HepG2 (cell line): Measurements from ENCODE around the gene LAP3. TPM values are rescaled to one million over a fixed set of nuclear protein-coding genes. Genes with fewer than 3 reads are reported as not detected.
A peak's percentile ranks its signal among the peaks of the same experiment; 100 is the strongest.

Experiments used
- CHD4 ChIP-seq: fragments of 200-600 bp; sonication (generic); IDR thresholded peaks from 2 replicates; pipeline ENCODE4 v1.7.0; 2017; ENCODE audit warnings: mild to moderate bottlenecking, low read length, borderline replicate concordance
- FIP1L1 ChIP-seq: fragments of 200-400 bp; formaldehyde crosslinking; IDR thresholded peaks from 2 replicates; pipeline ENCODE4 v1.6.1; 2018; ENCODE audit warnings: low read depth, mild to moderate bottlenecking, low read length, moderate library complexity, borderline replicate concordance; ENCODE audit not compliant: insufficient read depth
- GTF3A ChIP-seq: sonication (generic); formaldehyde crosslinking; conservative IDR thresholded peaks from 2 replicates; pipeline ENCODE4 v1.4.0; 2020; ENCODE audit warnings: mild to moderate bottlenecking, missing genetic modification reagents
- GZF1 ChIP-seq: sonication (generic); formaldehyde crosslinking; IDR thresholded peaks from 2 replicates; pipeline ENCODE4 v1.5.1; 2020; ENCODE audit warnings: mild to moderate bottlenecking, missing genetic modification reagents
- HNF4G ChIP-seq, 2 experiments: sonication (generic) in 1 of 2; formaldehyde crosslinking in 1 of 2; IDR thresholded peaks; 2 replicates each; pipeline versions ENCODE4 v1.4.0 to v1.6.1; 2011 to 2020; ENCODE audit warnings: borderline replicate concordance in 2 of 2, low read depth in 2 of 2, mild to moderate bottlenecking in 2 of 2, low read length in 1 of 2, missing genetic modification reagents in 1 of 2, moderate library complexity in 1 of 2
- KDM3A ChIP-seq: IDR thresholded peaks from 2 replicates; pipeline ENCODE4 v1.6.1; 2018; ENCODE audit warnings: low read depth, missing compliant biosample characterization
- MAX ChIP-seq: IDR thresholded peaks from 2 replicates; pipeline ENCODE4 v1.6.1; 2012; ENCODE audit warnings: inconsistent platforms
- MED8 ChIP-seq: sonication (generic); formaldehyde crosslinking; IDR thresholded peaks from 2 replicates; pipeline ENCODE4 v1.8.1; 2023; ENCODE audit warnings: mild to moderate bottlenecking, missing genetic modification reagents; ENCODE audit not compliant: insufficient replicate concordance
- PBX2 ChIP-seq: IDR thresholded peaks from 2 replicates; pipeline ENCODE4 v1.6.1; 2016; ENCODE audit warnings: control low read depth
- SALL2 ChIP-seq: sonication (generic); formaldehyde crosslinking; IDR thresholded peaks from 2 replicates; pipeline ENCODE4 v1.8.1; 2023; ENCODE audit warnings: mild to moderate bottlenecking, missing genetic modification reagents, inconsistent platforms
- SOX6 ChIP-seq, 2 experiments: fragments of 450-650 bp in 1 of 2; sonication (generic) in 1 of 2; formaldehyde crosslinking in 1 of 2; IDR thresholded peaks; 2 replicates each; pipeline versions ENCODE4 v1.4.0 to v1.6.1; 2017 to 2020; ENCODE audit warnings: antibody characterized with exemption in 1 of 2, mild to moderate bottlenecking in 1 of 2, missing genetic modification reagents in 1 of 2
- ZBTB20 ChIP-seq: sonication (generic); formaldehyde crosslinking; IDR thresholded peaks from 2 replicates; pipeline ENCODE4 v1.8.1; 2023; ENCODE audit warnings: missing genetic modification reagents, low read depth, mild to moderate bottlenecking, borderline replicate concordance
- ZBTB8A ChIP-seq: sonication (generic); formaldehyde crosslinking; IDR thresholded peaks from 2 replicates; pipeline ENCODE4 v1.4.0; 2020; ENCODE audit warnings: mild to moderate bottlenecking, low read depth, missing genetic modification reagents, borderline replicate concordance
- ZKSCAN1 ChIP-seq: fragments of 150-350 bp; IDR thresholded peaks from 2 replicates; pipeline ENCODE4 v1.6.1; 2014; ENCODE audit warnings: low read length
- ZNF274 ChIP-seq: sonication (generic); formaldehyde crosslinking; IDR thresholded peaks from 2 replicates; pipeline ENCODE4 v1.5.1; 2020; ENCODE audit warnings: mild to moderate bottlenecking, missing genetic modification reagents
- ZNF512 ChIP-seq: sonication (generic); formaldehyde crosslinking; IDR thresholded peaks from 2 replicates; pipeline ENCODE4 v1.4.0; 2020; ENCODE audit warnings: mild to moderate bottlenecking, missing genetic modification reagents
- polyA plus RNA-seq, 8 experiments: library from polyadenylated mRNA; depleted of rRNA in 3 of 8; stranded (reverse) in 7 of 8; unstranded in 1 of 8; fragments of >200 nt; fragmentation: Illumina TruSeq in 4 of 8; extraction: Trizol in 4 of 8; gene quantifications; 2 replicates each; pipeline versions ENCODE4 v1.2.1 to v1.2.3, GENCODE V29; 2011 to 2016; ENCODE audit warnings: low read depth in 4 of 8, missing spikeins in 1 of 8, mixed read lengths in 1 of 8; ENCODE audit not compliant: insufficient read depth in 1 of 8
- total RNA-seq, 5 experiments: library from RNA; depleted of rRNA; stranded (reverse); fragments of >200 nt; fragmentation: Illumina TruSeq; extraction: Trizol; gene quantifications; 2 replicates each; pipeline ENCODE4 v1.2.3, GENCODE V29; 2016; ENCODE audit warnings: low read depth in 1 of 5
- TF ChIP-seq, protein P1 (sequence below), 2 experiments: fragments of 450-650 bp in 1 of 2; sonication (generic) in 1 of 2; formaldehyde crosslinking; IDR thresholded peaks; 2 replicates each; pipeline versions ENCODE4 v1.5.0 to v1.8.0; 2020 to 2022; ENCODE audit warnings: mild to moderate bottlenecking in 1 of 2, missing genetic modification reagents in 1 of 2
- TF ChIP-seq, protein P2 (sequence below): sonication (generic); formaldehyde crosslinking; IDR thresholded peaks from 2 replicates; pipeline ENCODE4 v1.4.0; 2020; ENCODE audit warnings: mild to moderate bottlenecking, missing genetic modification reagents, borderline replicate concordance

LAP3 gene
- total and polyA plus RNA-seq, 2 of the 13 experiments (the other 11 are each of a cell fraction or from before 2014, with no cell fraction given): 106 to 125 TPM

- no peak for TF ChIP-seq HNF4G (IDR thresholded peaks at IDR 0.05; ENCODE audit: borderline replicate concordance, low read depth, low read length)
- TF ChIP-seq HNF4G (CRISPR knock-in tag; IDR thresholded peaks at IDR 0.05; ENCODE audit: borderline replicate concordance, low read depth): no peak
- no peak for TF ChIP-seq ZBTB8A (CRISPR knock-in tag)
- TF ChIP-seq KDM3A (CRISPR knock-in tag): no peak
- TF ChIP-seq ZNF274 (CRISPR knock-in tag): 0 out of 2 replicates have a peak, but pooled peaks have one; percentile 64
- TF ChIP-seq, protein P1, sequence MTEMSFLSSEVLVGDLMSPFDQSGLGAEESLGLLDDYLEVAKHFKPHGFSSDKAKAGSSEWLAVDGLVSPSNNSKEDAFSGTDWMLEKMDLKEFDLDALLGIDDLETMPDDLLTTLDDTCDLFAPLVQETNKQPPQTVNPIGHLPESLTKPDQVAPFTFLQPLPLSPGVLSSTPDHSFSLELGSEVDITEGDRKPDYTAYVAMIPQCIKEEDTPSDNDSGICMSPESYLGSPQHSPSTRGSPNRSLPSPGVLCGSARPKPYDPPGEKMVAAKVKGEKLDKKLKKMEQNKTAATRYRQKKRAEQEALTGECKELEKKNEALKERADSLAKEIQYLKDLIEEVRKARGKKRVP (CRISPR knock-in tag; IDR thresholded peaks at IDR 0.05): no peak
- TF ChIP-seq CHD4: no peak
- TF ChIP-seq ZBTB20 (CRISPR knock-in tag): no peak
- no peak for TF ChIP-seq SALL2 (CRISPR knock-in tag)
- TF ChIP-seq MED8 (CRISPR knock-in tag): no peak
- TF ChIP-seq ZNF512 (CRISPR knock-in tag): no peak
- TF ChIP-seq, protein P2, sequence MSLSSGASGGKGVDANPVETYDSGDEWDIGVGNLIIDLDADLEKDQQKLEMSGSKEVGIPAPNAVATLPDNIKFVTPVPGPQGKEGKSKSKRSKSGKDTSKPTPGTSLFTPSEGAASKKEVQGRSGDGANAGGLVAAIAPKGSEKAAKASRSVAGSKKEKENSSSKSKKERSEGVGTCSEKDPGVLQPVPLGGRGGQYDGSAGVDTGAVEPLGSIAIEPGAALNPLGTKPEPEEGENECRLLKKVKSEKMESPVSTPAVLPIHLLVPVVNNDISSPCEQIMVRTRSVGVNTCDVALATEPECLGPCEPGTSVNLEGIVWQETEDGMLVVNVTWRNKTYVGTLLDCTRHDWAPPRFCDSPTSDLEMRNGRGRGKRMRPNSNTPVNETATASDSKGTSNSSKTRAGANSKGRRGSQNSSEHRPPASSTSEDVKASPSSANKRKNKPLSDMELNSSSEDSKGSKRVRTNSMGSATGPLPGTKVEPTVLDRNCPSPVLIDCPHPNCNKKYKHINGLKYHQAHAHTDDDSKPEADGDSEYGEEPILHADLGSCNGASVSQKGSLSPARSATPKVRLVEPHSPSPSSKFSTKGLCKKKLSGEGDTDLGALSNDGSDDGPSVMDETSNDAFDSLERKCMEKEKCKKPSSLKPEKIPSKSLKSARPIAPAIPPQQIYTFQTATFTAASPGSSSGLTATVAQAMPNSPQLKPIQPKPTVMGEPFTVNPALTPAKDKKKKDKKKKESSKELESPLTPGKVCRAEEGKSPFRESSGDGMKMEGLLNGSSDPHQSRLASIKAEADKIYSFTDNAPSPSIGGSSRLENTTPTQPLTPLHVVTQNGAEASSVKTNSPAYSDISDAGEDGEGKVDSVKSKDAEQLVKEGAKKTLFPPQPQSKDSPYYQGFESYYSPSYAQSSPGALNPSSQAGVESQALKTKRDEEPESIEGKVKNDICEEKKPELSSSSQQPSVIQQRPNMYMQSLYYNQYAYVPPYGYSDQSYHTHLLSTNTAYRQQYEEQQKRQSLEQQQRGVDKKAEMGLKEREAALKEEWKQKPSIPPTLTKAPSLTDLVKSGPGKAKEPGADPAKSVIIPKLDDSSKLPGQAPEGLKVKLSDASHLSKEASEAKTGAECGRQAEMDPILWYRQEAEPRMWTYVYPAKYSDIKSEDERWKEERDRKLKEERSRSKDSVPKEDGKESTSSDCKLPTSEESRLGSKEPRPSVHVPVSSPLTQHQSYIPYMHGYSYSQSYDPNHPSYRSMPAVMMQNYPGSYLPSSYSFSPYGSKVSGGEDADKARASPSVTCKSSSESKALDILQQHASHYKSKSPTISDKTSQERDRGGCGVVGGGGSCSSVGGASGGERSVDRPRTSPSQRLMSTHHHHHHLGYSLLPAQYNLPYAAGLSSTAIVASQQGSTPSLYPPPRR (CRISPR knock-in tag): no peak
- no peak for TF ChIP-seq FIP1L1
- no peak for TF ChIP-seq SOX6 (IDR thresholded peaks at IDR 0.05)
- 0 out of 2 replicates have a peak, but pooled peaks have one; percentile 25 for TF ChIP-seq SOX6 (CRISPR knock-in tag; IDR thresholded peaks at IDR 0.05)
- TF ChIP-seq PBX2 (CRISPR knock-in tag): no peak
- TF ChIP-seq GTF3A: no peak
- no peak for TF ChIP-seq ZKSCAN1
- TF ChIP-seq MAX: peak; percentile 27; the same call in 1 of the 2 replicates
- TF ChIP-seq GZF1 (CRISPR knock-in tag): no peak
Observed at GRCh38 chr4:17636696-17637622, 60.0 kb downstream of the LAP3 start (continued).
